CD8-positive, alpha-beta memory T cell (primary cell): Measurements from ENCODE around the gene THSD8. TPM values are rescaled to one million over a fixed set of nuclear protein-coding genes. Genes with fewer than 3 reads are reported as not detected.

Experiments
- CTCF ChIA-PET: fragments of 350-600 bp; sonication (Branson Sonifier 250); formaldehyde crosslinking; loops from one replicate; lab custom pipeline; 2021; ENCODE audit warnings: antibody characterized with exemption; lab: Charles Lee
- POLR2A ChIA-PET: fragments of 350-600 bp; sonication (Branson Sonifier 250); formaldehyde crosslinking; loops from one replicate; lab custom pipeline; 2021; ENCODE audit warnings: antibody characterized with exemption; lab: Charles Lee
- DNase-seq, 5 donors: peaks; one replicate each; pipeline versions ENCODE4 v3.0.0 to v3.0.0-alpha.2; 2020 to 2022; ENCODE audit warnings: mixed read lengths in 1 of 5
- H3K27ac ChIP-seq: one replicate; pipeline ENCODE4 v1.7.0; 2013; ENCODE audit warnings: low read depth, mild to moderate bottlenecking, low read length, moderate library complexity
- H3K27me3 ChIP-seq: 2 replicates; pipeline ENCODE4 v1.7.0; 2013; ENCODE audit warnings: low read length, mild to moderate bottlenecking; ENCODE audit not compliant: insufficient read depth, poor library complexity, severe bottlenecking
- H3K36me3 ChIP-seq: 2 replicates; pipeline ENCODE4 v1.7.0; 2013; ENCODE audit warnings: mild to moderate bottlenecking, low read length, moderate library complexity; ENCODE audit not compliant: insufficient read depth
- H3K4me1 ChIP-seq: 2 replicates; pipeline ENCODE4 v1.7.0; 2013; ENCODE audit warnings: mild to moderate bottlenecking, low read length, moderate library complexity; ENCODE audit not compliant: insufficient read depth
- H3K4me3 ChIP-seq: 2 replicates; pipeline ENCODE4 v1.7.0; 2013; ENCODE audit warnings: mild to moderate bottlenecking, low read length
- H3K9me3 ChIP-seq: 2 replicates; pipeline ENCODE4 v1.7.0; 2013; ENCODE audit warnings: mild to moderate bottlenecking, low read length
- H3K27ac Mint-ChIP-seq, 8 donors: one replicate each; pipeline ENCODE4 v1.8.0; 2020 to 2021; ENCODE audit warnings: mixed read lengths in 8 of 8, mild to moderate bottlenecking in 6 of 8, inconsistent platforms in 3 of 8, moderate library complexity in 3 of 8
- H3K27me3 Mint-ChIP-seq, 2 donors: one replicate each; pipeline ENCODE4 v1.8.0; 2020 to 2021; ENCODE audit warnings: mixed read lengths in 2 of 2, mild to moderate bottlenecking in 1 of 2, moderate library complexity in 1 of 2
- H3K36me3 Mint-ChIP-seq, 3 donors: one replicate each; pipeline ENCODE4 v1.8.0; 2020 to 2021; ENCODE audit warnings: mixed read lengths in 3 of 3, inconsistent platforms in 1 of 3, mild to moderate bottlenecking in 1 of 3
- H3K4me1 Mint-ChIP-seq, 3 donors: one replicate each; pipeline ENCODE4 v1.8.0; 2020 to 2021; ENCODE audit warnings: mixed read lengths in 3 of 3, inconsistent platforms in 1 of 3, mild to moderate bottlenecking in 1 of 3
- H3K4me3 Mint-ChIP-seq, 7 donors: one replicate each; pipeline ENCODE4 v1.8.0; 2020 to 2021; ENCODE audit warnings: mixed read lengths in 7 of 7, mild to moderate bottlenecking in 6 of 7, moderate library complexity in 4 of 7, inconsistent platforms in 2 of 7
- H3K9me3 Mint-ChIP-seq, 5 donors: one replicate each; pipeline ENCODE4 v1.8.0; 2020 to 2022; ENCODE audit warnings: mixed read lengths in 5 of 5, mild to moderate bottlenecking in 3 of 5, moderate library complexity in 2 of 5, inconsistent platforms in 1 of 5
- polyA plus RNA-seq: library from polyadenylated mRNA; unstranded; fragments of 300-500 nt; fragmentation: Illumina TruSeq; gene quantifications from one replicate; pipeline ENCODE4 v1.2.3, GENCODE V29; 2021
- total RNA-seq, 2 experiments: library from RNA; stranded (reverse); gene quantifications; one replicate each; pipeline ENCODE4 v1.2.3, GENCODE V29; 2021

The THSD8 gene
- total and polyA plus RNA-seq, 3 experiments from 2014 or later, result 24.6 to 31.0 TPM; not detected in 1

GRCh38 chr19:12782174-12782423 is 19.8 kb upstream of the THSD8 start:
- ChIA-PET POLR2A (interaction anchor here (0.5 to 2.7 kb wide), 7 partner anchors 10 to 231 kb away, joined by 3 to 140 read pairs (median 3); partner anchors contain the start of gene JUNB), CTCF (interaction anchor here (1.6 to 16.3 kb wide), 2 partner anchors 15 to 16 kb away, joined by 6 to 483 read pairs; partner anchors contain the start of genes JUNB, PRDX2 and THSD8)
- H3K4me3 Mint-ChIP-seq, result peak overlapping the region; percentile 77 to 93 (median 85)

DNA sequence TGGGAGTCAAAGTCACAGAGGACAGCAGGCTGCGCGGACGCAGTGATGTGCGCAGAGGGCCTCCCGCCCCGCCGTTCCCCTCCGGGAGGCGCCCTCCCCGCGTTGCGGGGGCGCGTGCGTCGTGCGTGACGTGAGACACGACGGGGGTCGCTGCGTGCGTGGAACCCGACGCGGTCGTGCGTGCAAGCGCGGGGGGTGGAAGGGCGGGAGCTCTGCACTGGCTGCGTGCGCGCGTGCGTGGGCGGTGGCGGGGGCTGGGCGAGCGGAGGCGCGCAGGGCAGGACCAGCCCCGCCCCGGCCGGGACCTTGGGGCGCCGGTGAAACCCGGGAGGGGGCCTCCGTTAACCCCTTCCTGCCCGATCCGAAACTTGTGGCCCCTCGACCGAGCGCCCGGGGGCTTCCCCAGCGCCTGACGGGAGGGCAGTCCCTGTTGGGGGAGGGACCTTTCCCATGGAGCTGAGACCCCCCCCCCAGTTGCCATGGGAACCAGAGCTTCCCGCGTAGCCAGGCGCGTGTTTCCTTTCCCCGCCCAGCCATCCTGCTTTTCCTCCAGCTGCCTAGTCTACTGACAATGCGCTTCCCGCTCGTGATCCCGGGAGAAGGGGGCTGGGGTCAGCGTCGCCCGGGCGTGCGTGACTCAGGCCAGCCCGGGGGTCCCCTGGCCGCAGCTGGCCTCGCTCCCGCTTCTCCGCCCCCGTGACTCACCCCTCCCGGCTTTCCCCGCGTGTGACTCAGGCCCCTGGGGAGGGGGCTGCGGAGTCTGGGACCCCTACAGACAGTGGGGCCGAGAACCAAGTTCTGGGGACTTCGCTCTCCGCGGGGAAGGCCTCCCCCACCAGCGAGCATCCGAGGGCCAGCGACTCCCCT is 19.2 kb upstream of the THSD8 start:
- Mint-ChIP-seq H3K27ac (peak overlapping the region in 7 of 8 donors; percentile 96 to 100 (median 98)), H3K9me3 (no peaks in the 10 kb centered on the region), H3K4me1 (peaks cover 26 to 38% (median 28%) of the 10 kb centered on the region in 3 donors), H3K4me3 (peak overlapping the region; percentile 77 to 93 (median 85)), H3K36me3 (peaks cover 0 to 1% (median 0%) of the 10 kb centered on the region in 3 donors), H3K27me3 (peaks cover 0 to 2% of the 10 kb centered on the region in 2 donors)
- ChIA-PET CTCF (interaction anchor here (1.1 to 16.3 kb wide), 3 partner anchors 8 to 17 kb away, joined by 3 to 483 read pairs (median 6); partner anchors contain the start of genes JUNB, PRDX2 and THSD8), POLR2A (interaction anchor here (0.5 to 2.7 kb wide), 8 partner anchors 9 to 232 kb away, joined by 3 to 140 read pairs (median 3); partner anchors contain the start of genes JUNB and THSD8)
- H3K36me3 ChIP-seq, result no peaks in the 10 kb centered on the region
- peak overlapping the region; percentile 64 for H3K4me3 ChIP-seq
- no peaks in the 10 kb centered on the region for H3K27me3 ChIP-seq
- peaks cover 66% of the 10 kb centered on the region for H3K4me1 ChIP-seq
- H3K27ac ChIP-seq, result peak overlapping the region; percentile 84
- DNase-seq, result peak in 4 of 5 donors; percentile 92 to 99 (median 95)
- H3K9me3 ChIP-seq, result no peaks in the 10 kb centered on the region

More at GRCh38 chr19:12782174-12782423, 19.8 kb upstream of the THSD8 start:
- Histone ChIP-seq H3K4me1 (peaks cover 70% of the 10 kb centered on the region), H3K27ac (peak overlapping the region; percentile 84), H3K9me3 (no peaks in the 10 kb centered on the region), H3K27me3 (no peaks in the 10 kb centered on the region), H3K4me3 (peak overlapping the region; percentile 55), H3K36me3 (no peaks in the 10 kb centered on the region)
- H3K27ac Mint-ChIP-seq, result peak overlapping the region in 7 of 8 donors; percentile 96 to 100 (median 98)
- no peaks in the 10 kb centered on the region for H3K9me3 Mint-ChIP-seq
- H3K36me3 Mint-ChIP-seq, result peaks cover 0 to 1% (median 0%) of the 10 kb centered on the region in 3 donors
- H3K4me1 Mint-ChIP-seq, result peaks cover 31 to 43% (median 32%) of the 10 kb centered on the region in 3 donors
- DNase-seq, result peak in 1 of 5 donors; percentile 98
- H3K27me3 Mint-ChIP-seq, result peaks cover 0 to 2% of the 10 kb centered on the region in 2 donors

DNA sequence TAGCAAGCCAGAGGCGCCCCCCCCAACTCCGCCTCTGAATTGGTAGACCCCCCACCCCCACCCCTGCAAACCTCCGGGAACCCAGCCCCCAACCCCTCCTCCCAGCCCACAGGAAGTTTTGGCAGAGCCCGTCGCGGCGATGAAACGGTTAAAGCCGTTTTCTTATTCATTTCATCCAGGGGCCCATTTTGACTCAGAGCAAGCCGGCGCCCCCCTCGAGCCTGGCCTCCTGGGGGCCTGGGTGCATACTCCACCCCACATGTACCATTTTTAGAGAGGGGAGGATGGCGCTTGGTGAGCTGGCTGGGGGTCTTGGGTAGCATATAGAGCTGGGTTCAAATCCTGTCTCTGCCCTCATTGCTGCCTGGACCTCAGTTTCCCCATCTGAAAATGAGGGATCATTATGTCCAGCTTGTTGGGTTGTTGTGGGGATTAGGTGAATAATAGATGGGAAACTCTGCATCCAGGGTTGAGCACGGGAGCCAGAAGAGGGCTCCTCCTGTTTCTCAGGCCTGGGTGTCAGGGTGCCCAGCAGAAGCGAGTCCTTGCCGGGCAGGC is 18.5 kb upstream of the THSD8 start:
- POLR2A ChIA-PET, result interaction anchor here (0.7 to 2.7 kb wide), 3 partner anchors 9 to 13 kb away, joined by 4 to 140 read pairs (median 17); partner anchors contain the start of gene JUNB
- CTCF ChIA-PET, result interaction anchor here (1.1 to 16.3 kb wide), 3 partner anchors 9 to 17 kb away, joined by 3 to 483 read pairs (median 4); partner anchors contain the start of genes JUNB, PRDX2 and THSD8
- Histone ChIP-seq H3K27me3 (no peaks in the 10 kb centered on the region), H3K4me3 (no peak overlapping the region), H3K9me3 (no peaks in the 10 kb centered on the region), H3K27ac (peak overlapping the region; percentile 84), H3K4me1 (peaks cover 63% of the 10 kb centered on the region), H3K36me3 (no peaks in the 10 kb centered on the region)
- H3K36me3 Mint-ChIP-seq, result peaks cover 0 to 1% (median 0%) of the 10 kb centered on the region in 3 donors
- H3K4me1 Mint-ChIP-seq, result peaks cover 23 to 35% (median 26%) of the 10 kb centered on the region in 3 donors
- H3K27ac Mint-ChIP-seq, result peak overlapping the region in 5 of 8 donors; percentile 89 to 98 (median 96)
- no peaks in the 10 kb centered on the region for H3K9me3 Mint-ChIP-seq
- peak overlapping the region in 6 of 7 donors; percentile 61 to 87 (median 72) for H3K4me3 Mint-ChIP-seq
- peaks cover 0 to 2% of the 10 kb centered on the region in 2 donors for H3K27me3 Mint-ChIP-seq
- DNase-seq, result peak in 2 of 5 donors; percentile 46 to 63

DNA sequence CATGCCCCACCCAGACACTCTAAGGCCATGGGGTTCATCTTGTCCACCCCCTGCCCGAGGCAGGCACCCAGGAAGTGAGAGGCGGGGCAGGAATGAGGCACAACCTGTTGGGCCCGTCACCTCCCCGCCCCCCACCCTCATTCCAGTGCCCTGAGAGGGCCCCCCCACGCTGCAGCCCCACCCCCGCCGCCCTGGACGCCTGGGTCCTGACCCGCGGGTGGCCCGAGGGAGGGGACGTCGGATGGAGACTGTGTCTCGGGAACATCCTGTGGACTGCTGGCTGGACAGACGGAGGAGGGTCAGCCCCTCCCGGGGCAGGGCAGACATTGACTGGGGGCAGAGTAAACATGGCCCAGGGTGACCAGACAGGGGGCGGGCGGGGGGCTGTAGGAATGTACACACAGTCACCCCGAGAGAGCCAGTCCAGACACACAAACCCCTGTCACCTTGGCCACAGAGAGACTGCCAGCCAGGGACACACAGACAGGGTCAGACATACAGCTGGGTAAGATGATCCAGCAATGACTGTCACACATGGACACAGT is 17.9 kb upstream of the THSD8 start:
- H3K27me3 Mint-ChIP-seq, result peaks cover 0 to 2% of the 10 kb centered on the region in 2 donors

GRCh38 chr19:12784394-12784870 is 17.4 kb upstream of the THSD8 start:
- H3K27me3 ChIP-seq, result no peaks in the 10 kb centered on the region
- H3K36me3 ChIP-seq, result no peaks in the 10 kb centered on the region
- CTCF ChIA-PET, result interaction anchor here (1.3 to 16.3 kb wide), 2 partner anchors 12 to 18 kb away, joined by 4 to 483 read pairs; partner anchors contain the start of genes JUNB, PRDX2 and THSD8
- POLR2A ChIA-PET, result no interaction called here
- H3K27ac ChIP-seq, result peak overlapping the region; percentile 84
- Mint-ChIP-seq H3K4me1 (peaks cover 21 to 37% (median 25%) of the 10 kb centered on the region in 3 donors), H3K36me3 (peaks cover 0 to 1% (median 0%) of the 10 kb centered on the region in 3 donors), H3K27ac (no peak overlapping the region), H3K9me3 (no peaks in the 10 kb centered on the region), H3K27me3 (peaks cover 0 to under 1% of the 10 kb centered on the region in 2 donors), H3K4me3 (no peak overlapping the region)
- H3K4me3 ChIP-seq, result no peak overlapping the region
- peaks cover 63% of the 10 kb centered on the region for H3K4me1 ChIP-seq
- H3K9me3 ChIP-seq, result no peaks in the 10 kb centered on the region
- DNase-seq, result peak in 2 of 5 donors; percentile 37 to 70

More for the DNA sequence above, 17.9 kb upstream of the THSD8 start:
- H3K9me3 Mint-ChIP-seq, result no peaks in the 10 kb centered on the region
- Histone ChIP-seq H3K27me3 (no peaks in the 10 kb centered on the region), H3K9me3 (no peaks in the 10 kb centered on the region), H3K36me3 (no peaks in the 10 kb centered on the region), H3K4me1 (peaks cover 63% of the 10 kb centered on the region), H3K27ac (peak overlapping the region; percentile 84), H3K4me3 (no peak overlapping the region)
- peak overlapping the region in 5 of 8 donors; percentile 89 to 98 (median 96) for H3K27ac Mint-ChIP-seq
- peaks cover 0 to 1% (median 0%) of the 10 kb centered on the region in 3 donors for H3K36me3 Mint-ChIP-seq
- peak overlapping the region in 6 of 7 donors; percentile 61 to 87 (median 72) for H3K4me3 Mint-ChIP-seq
- POLR2A ChIA-PET, result interaction anchor here (0.7 to 2.7 kb wide), 2 partner anchors 8 to 12 kb away, joined by 4 to 140 read pairs; partner anchors contain the start of gene JUNB
- CTCF ChIA-PET, result interaction anchor here (1.3 to 16.3 kb wide), 2 partner anchors 13 to 18 kb away, joined by 4 to 483 read pairs; partner anchors contain the start of genes JUNB, PRDX2 and THSD8
- DNase-seq, result peak in 1 of 5 donors; percentile 60
- H3K4me1 Mint-ChIP-seq, result peaks cover 20 to 36% (median 24%) of the 10 kb centered on the region in 3 donors

DNA sequence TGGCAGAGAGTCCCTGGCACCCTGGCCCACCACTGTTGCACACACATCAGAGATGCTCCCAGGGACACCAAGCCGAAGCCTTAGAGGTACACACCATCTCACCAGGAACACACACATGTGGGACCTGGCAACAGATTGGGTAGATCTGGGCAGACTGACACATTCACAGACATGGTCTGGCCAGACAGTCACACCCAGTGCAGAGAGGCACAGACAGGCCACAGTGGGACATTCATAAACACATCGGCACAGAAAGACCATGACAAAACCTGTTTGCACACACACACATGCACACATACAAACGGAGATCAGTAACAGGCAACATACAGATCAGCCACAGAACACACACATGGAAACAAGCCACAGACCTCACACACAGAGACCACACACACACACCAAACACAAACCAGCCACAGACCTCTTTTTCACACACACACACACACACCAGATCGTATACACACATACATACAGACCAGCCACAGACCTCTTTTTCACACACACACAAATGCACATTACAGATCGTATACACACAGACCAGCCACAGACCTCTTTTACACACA is 16.9 kb upstream of the THSD8 start:
- POLR2A ChIA-PET, result no interaction called here

More for the DNA sequence above, 16.9 kb upstream of the THSD8 start:
- CTCF ChIA-PET, result interaction anchor here (0.9 to 4.9 kb wide), 2 partner anchors 8 to 11 kb away, joined by 5 to 35 read pairs; no protein-coding TSS in a partner anchor
- Histone ChIP-seq H3K4me1 (peaks cover 60% of the 10 kb centered on the region), H3K27me3 (no peaks in the 10 kb centered on the region), H3K36me3 (no peaks in the 10 kb centered on the region), H3K9me3 (no peaks in the 10 kb centered on the region), H3K4me3 (no peak overlapping the region), H3K27ac (peak overlapping the region; percentile 84)
- Mint-ChIP-seq H3K9me3 (no peaks in the 10 kb centered on the region), H3K27me3 (no peaks in the 10 kb centered on the region), H3K4me1 (peaks cover 18 to 31% (median 23%) of the 10 kb centered on the region in 3 donors), H3K4me3 (no peak overlapping the region), H3K36me3 (peaks cover 0 to 1% (median 0%) of the 10 kb centered on the region in 3 donors), H3K27ac (no peak overlapping the region)
- peak in 4 of 5 donors; percentile 46 to 79 (median 72) for DNase-seq
